HepG2 (cell line): ENCODE results near the gene ADRA2A. TPM values are rescaled to one million over a fixed set of nuclear protein-coding genes. Genes with fewer than 3 reads are reported as not detected.
A peak's percentile ranks its signal among the peaks of the same experiment; 100 is the strongest.

Experiments
- ARHGAP35 ChIP-seq: sonication (generic); formaldehyde crosslinking; IDR thresholded peaks from 2 replicates; pipeline ENCODE4 v1.9.0; 2022; ENCODE audit warnings: mild to moderate bottlenecking, inconsistent platforms, moderate library complexity, missing genetic modification reagents, borderline replicate concordance
- CENPT ChIP-seq: sonication (generic); formaldehyde crosslinking; IDR thresholded peaks from 2 replicates; pipeline ENCODE4 v1.8.0; 2022; ENCODE audit warnings: low read depth, mild to moderate bottlenecking, moderate library complexity, missing genetic modification reagents
- EED ChIP-seq: sonication (generic); formaldehyde crosslinking; IDR thresholded peaks from 2 replicates; pipeline ENCODE4 v1.5.0; 2020; ENCODE audit warnings: mild to moderate bottlenecking, missing genetic modification reagents
- ETV6 ChIP-seq: sonication (generic); formaldehyde crosslinking; conservative IDR thresholded peaks from 2 replicates; pipeline ENCODE4 v1.4.0; 2020; ENCODE audit warnings: missing genetic modification reagents
- HDAC2 ChIP-seq: sonication (generic); formaldehyde crosslinking; IDR thresholded peaks from 2 replicates; pipeline ENCODE4 v1.4.0; 2020; ENCODE audit warnings: missing genetic modification reagents
- HMG20A ChIP-seq: IDR thresholded peaks from 2 replicates; pipeline ENCODE4 v1.6.1; 2016; ENCODE audit warnings: borderline replicate concordance
- KLF16 ChIP-seq, 2 experiments: sonication (generic) in 1 of 2; formaldehyde crosslinking in 1 of 2; IDR thresholded peaks; 2 replicates each; pipeline versions ENCODE4 v1.6.1 to v1.8.0; 2016 to 2023; ENCODE audit warnings: missing genetic modification reagents in 2 of 2, missing compliant biosample characterization in 1 of 2
- MAFK ChIP-seq, 2 experiments: IDR thresholded peaks in 1 of 2; conservative IDR thresholded peaks in 1 of 2; 2 replicates each; pipeline ENCODE4 v1.6.1; 2011; ENCODE audit warnings: improper control_type of control experiment in 2 of 2, low read length in 2 of 2
- MTF2 ChIP-seq: sonication (generic); formaldehyde crosslinking; IDR thresholded peaks from 2 replicates; pipeline ENCODE4 v1.5.0; 2020; ENCODE audit warnings: missing genetic modification reagents, borderline replicate concordance
- MXI1 ChIP-seq: IDR thresholded peaks from 3 replicates; pipeline ENCODE4 v1.6.1; 2012; ENCODE audit warnings: low read depth, low read length, inconsistent platforms, borderline replicate concordance
- NCOA2 ChIP-seq: sonication (generic); formaldehyde crosslinking; IDR thresholded peaks from 2 replicates; pipeline ENCODE4 v1.8.0; 2022; ENCODE audit warnings: inconsistent platforms
- POLR2AphosphoS5 ChIP-seq: IDR thresholded peaks from 2 replicates; pipeline ENCODE4 v1.6.1; 2012; ENCODE audit warnings: low read depth, low read length
- SRSF1 ChIP-seq: fragments of 200-400 bp; formaldehyde crosslinking; optimal IDR thresholded peaks from 2 replicates; pipeline ENCODE3; 2017; ENCODE audit warnings: mild to moderate bottlenecking, low read depth, low read length, moderate library complexity
- ZNF180 ChIP-seq: sonication (generic); formaldehyde crosslinking; IDR thresholded peaks from 2 replicates; pipeline ENCODE4 v1.4.0; 2020; ENCODE audit warnings: low read depth, missing genetic modification reagents, borderline replicate concordance
- ZNF3 ChIP-seq: IDR thresholded peaks from 2 replicates; pipeline ENCODE4 v1.7.0; 2017; ENCODE audit warnings: inconsistent platforms
- ZNF501 ChIP-seq: sonication (generic); formaldehyde crosslinking; IDR thresholded peaks from 2 replicates; pipeline ENCODE4 v1.5.1; 2020; ENCODE audit warnings: mild to moderate bottlenecking, moderate library complexity, missing genetic modification reagents
- ZNF572 ChIP-seq: sonication (generic); formaldehyde crosslinking; IDR thresholded peaks from 2 replicates; pipeline ENCODE4 v1.5.1; 2020; ENCODE audit warnings: mild to moderate bottlenecking, missing genetic modification reagents
- ZNF670 ChIP-seq: sonication (generic); formaldehyde crosslinking; IDR thresholded peaks from 2 replicates; pipeline ENCODE4 v1.8.0; 2022; ENCODE audit warnings: mild to moderate bottlenecking, missing genetic modification reagents, borderline replicate concordance
- ZNF746 ChIP-seq: sonication (generic); formaldehyde crosslinking; IDR thresholded peaks from 2 replicates; pipeline ENCODE4 v1.8.0; 2022; ENCODE audit warnings: mild to moderate bottlenecking, missing genetic modification reagents
- polyA plus RNA-seq, 8 experiments: library from polyadenylated mRNA; depleted of rRNA in 3 of 8; stranded (reverse) in 7 of 8; unstranded in 1 of 8; fragments of >200 nt; fragmentation: Illumina TruSeq in 4 of 8; extraction: Trizol in 4 of 8; gene quantifications; 2 replicates each; pipeline versions ENCODE4 v1.2.1 to v1.2.3, GENCODE V29; 2011 to 2016; ENCODE audit warnings: low read depth in 4 of 8, missing spikeins in 1 of 8, mixed read lengths in 1 of 8; ENCODE audit not compliant: insufficient read depth in 1 of 8
- total RNA-seq, 5 experiments: library from RNA; depleted of rRNA; stranded (reverse); fragments of >200 nt; fragmentation: Illumina TruSeq; extraction: Trizol; gene quantifications; 2 replicates each; pipeline ENCODE4 v1.2.3, GENCODE V29; 2016; ENCODE audit warnings: low read depth in 1 of 5
- TF ChIP-seq, protein P1 (sequence below), 2 experiments: fragments of 450-650 bp in 1 of 2; sonication (generic) in 1 of 2; formaldehyde crosslinking in 1 of 2; IDR thresholded peaks; 2 replicates each; pipeline versions ENCODE4 v1.6.1 to v1.8.0; 2016 to 2022; ENCODE audit warnings: antibody characterized with exemption in 1 of 2, mild to moderate bottlenecking in 1 of 2, missing genetic modification reagents in 1 of 2
- TF ChIP-seq, protein P2 (sequence below): sonication (generic); formaldehyde crosslinking; IDR thresholded peaks from 2 replicates; pipeline ENCODE4 v1.5.0; 2020; ENCODE audit warnings: mild to moderate bottlenecking, missing genetic modification reagents

Gene ADRA2A
- total and polyA plus RNA-seq, 2 of the 13 experiments (the other 11 are each of a cell fraction or from before 2014, with no cell fraction given): 0.01 TPM; not detected in 1

DNA sequence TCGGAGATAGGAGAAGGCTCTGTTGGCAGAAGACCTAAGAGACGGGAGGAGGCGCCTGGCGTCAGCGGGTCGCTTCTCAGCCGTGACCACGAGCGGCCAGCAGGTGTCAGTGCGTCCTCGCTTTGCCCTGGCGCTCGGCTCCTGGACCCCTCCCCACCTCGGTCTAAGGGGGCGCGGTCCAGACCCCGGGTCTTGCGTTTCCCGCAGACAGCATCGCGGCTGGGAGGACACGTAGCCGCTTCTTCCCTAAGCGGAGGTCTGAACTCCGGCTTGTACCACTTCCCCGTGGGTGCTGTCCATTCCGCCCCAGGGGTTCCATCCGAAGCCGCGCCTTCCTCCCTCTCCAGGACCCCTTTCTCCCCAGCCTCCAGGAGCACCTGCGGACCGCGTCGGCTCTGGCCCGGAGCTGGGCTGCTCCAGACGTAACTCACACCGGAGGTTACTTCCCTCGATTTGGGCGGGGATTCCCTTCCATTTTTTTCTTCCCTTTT lies 593 bp upstream of the ADRA2A start (continued):
- TF ChIP-seq, protein P1, sequence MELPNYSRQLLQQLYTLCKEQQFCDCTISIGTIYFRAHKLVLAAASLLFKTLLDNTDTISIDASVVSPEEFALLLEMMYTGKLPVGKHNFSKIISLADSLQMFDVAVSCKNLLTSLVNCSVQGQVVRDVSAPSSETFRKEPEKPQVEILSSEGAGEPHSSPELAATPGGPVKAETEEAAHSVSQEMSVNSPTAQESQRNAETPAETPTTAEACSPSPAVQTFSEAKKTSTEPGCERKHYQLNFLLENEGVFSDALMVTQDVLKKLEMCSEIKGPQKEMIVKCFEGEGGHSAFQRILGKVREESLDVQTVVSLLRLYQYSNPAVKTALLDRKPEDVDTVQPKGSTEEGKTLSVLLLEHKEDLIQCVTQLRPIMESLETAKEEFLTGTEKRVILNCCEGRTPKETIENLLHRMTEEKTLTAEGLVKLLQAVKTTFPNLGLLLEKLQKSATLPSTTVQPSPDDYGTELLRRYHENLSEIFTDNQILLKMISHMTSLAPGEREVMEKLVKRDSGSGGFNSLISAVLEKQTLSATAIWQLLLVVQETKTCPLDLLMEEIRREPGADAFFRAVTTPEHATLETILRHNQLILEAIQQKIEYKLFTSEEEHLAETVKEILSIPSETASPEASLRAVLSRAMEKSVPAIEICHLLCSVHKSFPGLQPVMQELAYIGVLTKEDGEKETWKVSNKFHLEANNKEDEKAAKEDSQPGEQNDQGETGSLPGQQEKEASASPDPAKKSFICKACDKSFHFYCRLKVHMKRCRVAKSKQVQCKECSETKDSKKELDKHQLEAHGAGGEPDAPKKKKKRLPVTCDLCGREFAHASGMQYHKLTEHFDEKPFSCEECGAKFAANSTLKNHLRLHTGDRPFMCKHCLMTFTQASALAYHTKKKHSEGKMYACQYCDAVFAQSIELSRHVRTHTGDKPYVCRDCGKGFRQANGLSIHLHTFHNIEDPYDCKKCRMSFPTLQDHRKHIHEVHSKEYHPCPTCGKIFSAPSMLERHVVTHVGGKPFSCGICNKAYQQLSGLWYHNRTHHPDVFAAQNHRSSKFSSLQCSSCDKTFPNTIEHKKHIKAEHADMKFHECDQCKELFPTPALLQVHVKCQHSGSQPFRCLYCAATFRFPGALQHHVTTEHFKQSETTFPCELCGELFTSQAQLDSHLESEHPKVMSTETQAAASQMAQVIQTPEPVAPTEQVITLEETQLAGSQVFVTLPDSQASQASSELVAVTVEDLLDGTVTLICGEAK (IDR thresholded peaks at IDR 0.05): no peak
- TF ChIP-seq, protein P1 (CRISPR knock-in tag; IDR thresholded peaks at IDR 0.05): no peak
- TF ChIP-seq ZNF572 (CRISPR knock-in tag): no peak
- no peak for TF ChIP-seq ZNF670 (CRISPR knock-in tag)
- peak; percentile 95 for TF ChIP-seq MTF2 (CRISPR knock-in tag)
- 0 out of 2 replicates have a peak, but pooled peaks have one; percentile 48 for TF ChIP-seq EED
- TF ChIP-seq ZNF3: no peak
- TF ChIP-seq, protein P2, sequence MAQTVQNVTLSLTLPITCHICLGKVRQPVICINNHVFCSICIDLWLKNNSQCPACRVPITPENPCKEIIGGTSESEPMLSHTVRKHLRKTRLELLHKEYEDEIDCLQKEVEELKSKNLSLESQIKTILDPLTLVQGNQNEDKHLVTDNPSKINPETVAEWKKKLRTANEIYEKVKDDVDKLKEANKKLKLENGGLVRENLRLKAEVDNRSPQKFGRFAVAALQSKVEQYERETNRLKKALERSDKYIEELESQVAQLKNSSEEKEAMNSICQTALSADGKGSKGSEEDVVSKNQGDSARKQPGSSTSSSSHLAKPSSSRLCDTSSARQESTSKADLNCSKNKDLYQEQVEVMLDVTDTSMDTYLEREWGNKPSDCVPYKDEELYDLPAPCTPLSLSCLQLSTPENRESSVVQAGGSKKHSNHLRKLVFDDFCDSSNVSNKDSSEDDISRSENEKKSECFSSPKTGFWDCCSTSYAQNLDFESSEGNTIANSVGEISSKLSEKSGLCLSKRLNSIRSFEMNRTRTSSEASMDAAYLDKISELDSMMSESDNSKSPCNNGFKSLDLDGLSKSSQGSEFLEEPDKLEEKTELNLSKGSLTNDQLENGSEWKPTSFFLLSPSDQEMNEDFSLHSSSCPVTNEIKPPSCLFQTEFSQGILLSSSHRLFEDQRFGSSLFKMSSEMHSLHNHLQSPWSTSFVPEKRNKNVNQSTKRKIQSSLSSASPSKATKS (CRISPR knock-in tag): no peak
- no peak for TF ChIP-seq MXI1
- no peak for TF ChIP-seq SRSF1
- no peak for TF ChIP-seq ARHGAP35 (CRISPR knock-in tag)
- TF ChIP-seq ZNF746 (CRISPR knock-in tag): no peak
- no peak for TF ChIP-seq HMG20A
- no peak for TF ChIP-seq ZNF501 (CRISPR knock-in tag)
- no peak for TF ChIP-seq MAFK (conservative IDR thresholded peaks at IDR 0.05 in 1 of 2, IDR thresholded peaks at IDR 0.05 in 1 of 2; ENCODE audit: low read length in 2 of 2)
- no peak for TF ChIP-seq HDAC2 (CRISPR knock-in tag)
- TF ChIP-seq POLR2AphosphoS5: no peak
- no peak for TF ChIP-seq ETV6 (CRISPR knock-in tag)
- no peak for TF ChIP-seq NCOA2 (CRISPR knock-in tag)
- no peak for TF ChIP-seq CENPT (CRISPR knock-in tag)
- TF ChIP-seq KLF16 (CRISPR knock-in tag; IDR thresholded peaks at IDR 0.05): no peak
- no peak for TF ChIP-seq ZNF180 (CRISPR knock-in tag)
